ENCODE results near the gene ANKH.

The ANKH gene

GRCh38 chr5:14668181-14668591 lies 203.4 kb downstream of the ANKH start:
- TF ChIP-seq CTCF (conservative IDR thresholded peaks at IDR 0.05; ENCODE audit: low read depth, low read length): no peak
- Histone ChIP-seq H3K4me1 (ENCODE audit: low read depth, poor library complexity, severe bottlenecking) (peaks cover 77% of the 10 kb centered on the region), H3K4me3 (IDR thresholded peaks at IDR 0.05; ENCODE audit: insufficient read depth, low read depth, low read length) (no peak overlapping the region), H2AFZ (ENCODE audit: low read depth) (no peak overlapping the region), H3K9ac (no peak overlapping the region), H3K27ac (no peak overlapping the region), H3K79me2 (ENCODE audit: insufficient read depth, low read depth) (peaks cover 83% of the 10 kb centered on the region), H3K36me3 (ENCODE audit: insufficient read depth) (no peaks in the 10 kb centered on the region), H3K4me2 (no peak overlapping the region), H4K20me1 (ENCODE audit: insufficient read depth) (peaks cover 5% of the 10 kb centered on the region; the same call in 1 of the 2 replicates), H3K27me3 (ENCODE audit: insufficient read depth, low read depth) (no peaks in the 10 kb centered on the region)

GRCh38 chr5:14667770-14668169 lies 203.8 kb downstream of the ANKH start:
- Histone ChIP-seq H4K20me1 (ENCODE audit: insufficient read depth) (peaks cover 5% of the 10 kb centered on the region; the same call in 1 of the 2 replicates), H3K79me2 (ENCODE audit: insufficient read depth, low read depth) (peaks cover 79% of the 10 kb centered on the region), H3K27ac (no peak overlapping the region), H3K4me2 (no peak overlapping the region; the same call in 1 of the 2 replicates), H2AFZ (ENCODE audit: low read depth) (no peak overlapping the region), H3K4me3 (IDR thresholded peaks at IDR 0.05; ENCODE audit: insufficient read depth, low read depth, low read length) (no peak overlapping the region), H3K9ac (no peak overlapping the region), H3K27me3 (ENCODE audit: insufficient read depth, low read depth) (no peaks in the 10 kb centered on the region), H3K4me1 (ENCODE audit: low read depth, poor library complexity, severe bottlenecking) (peaks cover 80% of the 10 kb centered on the region), H3K36me3 (ENCODE audit: insufficient read depth) (no peaks in the 10 kb centered on the region)
- TF ChIP-seq CTCF (conservative IDR thresholded peaks at IDR 0.05; ENCODE audit: low read depth, low read length): no peak

GRCh38 chr5:14667290-14667689 lies 204.3 kb downstream of the ANKH start:
- Histone ChIP-seq H3K27ac (no peak overlapping the region), H3K27me3 (ENCODE audit: insufficient read depth, low read depth) (no peaks in the 10 kb centered on the region), H3K36me3 (ENCODE audit: insufficient read depth) (no peaks in the 10 kb centered on the region), H3K79me2 (ENCODE audit: insufficient read depth, low read depth) (peaks cover 74% of the 10 kb centered on the region), H2AFZ (ENCODE audit: low read depth) (no peak overlapping the region), H4K20me1 (ENCODE audit: insufficient read depth) (peaks cover 5% of the 10 kb centered on the region; the same call in 1 of the 2 replicates), H3K4me2 (no peak overlapping the region; the same call in 1 of the 2 replicates), H3K4me1 (ENCODE audit: low read depth, poor library complexity, severe bottlenecking) (peaks cover 78% of the 10 kb centered on the region), H3K9ac (no peak overlapping the region), H3K4me3 (IDR thresholded peaks at IDR 0.05; ENCODE audit: insufficient read depth, low read depth, low read length) (no peak overlapping the region)
- TF ChIP-seq CTCF (conservative IDR thresholded peaks at IDR 0.05; ENCODE audit: low read depth, low read length): no peak

GRCh38 chr5:14666357-14666756 lies 205.2 kb downstream of the ANKH start:
- H2AFZ ChIP-seq (ENCODE audit: low read depth): no peak overlapping the region
- no peak overlapping the region for H3K9ac ChIP-seq
- no peak for TF ChIP-seq CTCF (conservative IDR thresholded peaks at IDR 0.05; ENCODE audit: low read depth, low read length)

More at GRCh38 chr5:14666357-14666756, 205.2 kb downstream of the ANKH start:
- Histone ChIP-seq H3K4me2 (peak overlapping the region; percentile 100), H3K4me1 (ENCODE audit: low read depth, poor library complexity, severe bottlenecking) (peaks cover 68% of the 10 kb centered on the region), H4K20me1 (ENCODE audit: insufficient read depth) (peaks cover 5% of the 10 kb centered on the region; the same call in 1 of the 2 replicates), H3K4me3 (IDR thresholded peaks at IDR 0.05; ENCODE audit: insufficient read depth, low read depth, low read length) (no peak overlapping the region), H3K27ac (no peak overlapping the region), H3K79me2 (ENCODE audit: insufficient read depth, low read depth) (peaks cover 65% of the 10 kb centered on the region), H3K27me3 (ENCODE audit: insufficient read depth, low read depth) (no peaks in the 10 kb centered on the region), H3K36me3 (ENCODE audit: insufficient read depth) (no peaks in the 10 kb centered on the region)

Measured in KMS-11 (cell line).